ENCODE results near the gene EN2.

- TF ChIP-seq, protein P1, sequence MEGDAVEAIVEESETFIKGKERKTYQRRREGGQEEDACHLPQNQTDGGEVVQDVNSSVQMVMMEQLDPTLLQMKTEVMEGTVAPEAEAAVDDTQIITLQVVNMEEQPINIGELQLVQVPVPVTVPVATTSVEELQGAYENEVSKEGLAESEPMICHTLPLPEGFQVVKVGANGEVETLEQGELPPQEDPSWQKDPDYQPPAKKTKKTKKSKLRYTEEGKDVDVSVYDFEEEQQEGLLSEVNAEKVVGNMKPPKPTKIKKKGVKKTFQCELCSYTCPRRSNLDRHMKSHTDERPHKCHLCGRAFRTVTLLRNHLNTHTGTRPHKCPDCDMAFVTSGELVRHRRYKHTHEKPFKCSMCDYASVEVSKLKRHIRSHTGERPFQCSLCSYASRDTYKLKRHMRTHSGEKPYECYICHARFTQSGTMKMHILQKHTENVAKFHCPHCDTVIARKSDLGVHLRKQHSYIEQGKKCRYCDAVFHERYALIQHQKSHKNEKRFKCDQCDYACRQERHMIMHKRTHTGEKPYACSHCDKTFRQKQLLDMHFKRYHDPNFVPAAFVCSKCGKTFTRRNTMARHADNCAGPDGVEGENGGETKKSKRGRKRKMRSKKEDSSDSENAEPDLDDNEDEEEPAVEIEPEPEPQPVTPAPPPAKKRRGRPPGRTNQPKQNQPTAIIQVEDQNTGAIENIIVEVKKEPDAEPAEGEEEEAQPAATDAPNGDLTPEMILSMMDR (IDR thresholded peaks at IDR 0.05): no peak
- TF ChIP-seq ZFX (IDR thresholded peaks at IDR 0.05; ENCODE audit: borderline replicate concordance): no peak
Measured at GRCh38 chr7:155483868-155484325, 26.0 kb downstream of the EN2 start.
